Caco-2 (cell line): ENCODE measurements around the gene SRD5A2. TPM values are rescaled to one million over a fixed set of nuclear protein-coding genes. Genes with fewer than 3 reads are reported as not detected.

ENCODE experiments used
- BruUV-seq: library from RNA; stranded (reverse); fragments of 400-500 nt; replicated peaks from 2 replicates; lab custom pipeline; 2021; lab: Mats Ljungman, UMichigan
- CTCF ChIA-PET: fragments of 300-600 bp; sonication (Branson Sonifier 250); formaldehyde crosslinking; loops from one replicate; lab custom pipeline; 2022; ENCODE audit warnings: antibody characterized with exemption; lab: Charles Lee
- POLR2A ChIA-PET: fragments of 300-600 bp; sonication (Branson Sonifier 250); formaldehyde crosslinking; loops from one replicate; lab custom pipeline; 2022; ENCODE audit warnings: antibody characterized with exemption; lab: Charles Lee
- DNase-seq, 2 experiments: peaks; one replicate each; pipeline versions ENCODE4 v3.0.0 to v3.0.0-alpha.2; 2020 to 2022
- H3K27me3 ChIP-seq: replicated peaks from 2 replicates; pipeline ENCODE4 v1.6.0; 2011; ENCODE audit warnings: low read length; ENCODE audit not compliant: control insufficient read depth, insufficient read depth
- H3K36me3 ChIP-seq: 2 replicates; pipeline ENCODE4 v1.5.1; 2011; ENCODE audit warnings: low read length; ENCODE audit not compliant: control insufficient read depth, insufficient read depth
- H3K4me1 ChIP-seq: fragments of 250-450 bp; sonication (Bioruptor Pico); 2 replicates; pipeline ENCODE4 v1.5.1; 2020; ENCODE audit warnings: mild to moderate bottlenecking
- H3K4me3 ChIP-seq: 2 replicates; pipeline ENCODE4 v1.5.1; 2011; ENCODE audit warnings: low read depth, mild to moderate bottlenecking, control low read depth, low read length
- H3K9me3 ChIP-seq: fragments of 250-450 bp; sonication (Bioruptor Pico); 2 replicates; pipeline ENCODE4 v1.5.1; 2020; ENCODE audit warnings: mild to moderate bottlenecking, moderate library complexity
- H3K27ac Mint-ChIP-seq: one replicate; pipeline ENCODE4 v1.8.0; 2022; ENCODE audit warnings: mixed read lengths; ENCODE audit not compliant: unreplicated experiment
- H3K27me3 Mint-ChIP-seq: one replicate; pipeline ENCODE4 v1.8.0; 2022; ENCODE audit warnings: mixed read lengths; ENCODE audit not compliant: insufficient read depth, unreplicated experiment
- H3K36me3 Mint-ChIP-seq: one replicate; pipeline ENCODE4 v1.8.0; 2022; ENCODE audit warnings: mild to moderate bottlenecking, mixed read lengths; ENCODE audit not compliant: insufficient read depth, unreplicated experiment
- H3K4me1 Mint-ChIP-seq: one replicate; pipeline ENCODE4 v1.8.0; 2022; ENCODE audit warnings: low read depth, mixed read lengths; ENCODE audit not compliant: unreplicated experiment
- H3K4me3 Mint-ChIP-seq: one replicate; pipeline ENCODE4 v1.8.0; 2022; ENCODE audit warnings: mild to moderate bottlenecking, moderate library complexity, mixed read lengths; ENCODE audit not compliant: unreplicated experiment
- H3K9me3 Mint-ChIP-seq: one replicate; pipeline ENCODE4 v1.8.0; 2022; ENCODE audit warnings: mixed read lengths; ENCODE audit not compliant: unreplicated experiment
- intact Hi-C: fragments of 100-400 bp; cut with micrococcal nuclease; formaldehyde crosslinking; loops from one replicate; pipeline ENCODE4 v1.10.0; 2022; ENCODE audit not compliant: unreplicated experiment
- total RNA-seq: library from RNA; stranded (reverse); gene quantifications from 2 replicates; pipeline ENCODE4 v1.2.3, GENCODE V29; 2022
- TF ChIP-seq, protein P1 (sequence below), 2 experiments: fragments of 200-600 bp in 1 of 2; IDR thresholded peaks; 1 replicate in 1 of 2; 2 replicates in 1 of 2; pipeline versions ENCODE4 v1.5.1 to v1.8.0; 2011 to 2022; ENCODE audit warnings: antibody characterized with exemption in 1 of 2, control low read depth in 1 of 2, inconsistent platforms in 1 of 2, low read depth in 1 of 2, low read length in 1 of 2, mild to moderate bottlenecking in 1 of 2, moderate library complexity in 1 of 2; ENCODE audit not compliant: insufficient read depth in 1 of 2, severe bottlenecking in 1 of 2, unreplicated experiment in 1 of 2

The SRD5A2 gene
- total RNA-seq, 1 experiment from 2014 or later, result not detected

DNA sequence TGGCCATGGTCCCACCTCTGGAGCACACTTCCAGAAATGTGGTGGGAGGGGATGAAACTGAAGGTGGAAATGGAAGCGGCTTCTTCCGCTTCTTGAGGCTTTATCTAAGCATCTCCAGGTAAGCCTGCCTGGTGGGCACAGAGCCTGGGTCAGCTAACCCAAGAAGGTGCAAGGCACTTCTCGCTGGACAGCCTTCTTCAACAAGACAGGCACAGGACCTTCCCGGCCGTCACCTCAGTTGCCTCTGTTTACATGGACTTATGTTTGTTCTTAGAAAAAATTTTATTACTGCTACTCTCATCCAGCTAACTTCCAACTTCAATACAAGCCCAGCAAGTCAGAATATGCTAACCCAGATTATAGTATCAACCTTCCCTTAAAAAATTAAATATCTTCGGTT, 51.9 kb downstream of the SRD5A2 start:
- ChIA-PET POLR2A (no interaction called here), CTCF (no interaction called here)
- no peak overlapping the region for H3K4me3 ChIP-seq
- H3K27ac Mint-ChIP-seq, result no peak overlapping the region
- no peaks in the 10 kb centered on the region for H3K9me3 ChIP-seq
- no peaks in the 10 kb centered on the region for H3K9me3 Mint-ChIP-seq
- H3K27me3 Mint-ChIP-seq, result peaks cover 11% of the 10 kb centered on the region
- no peaks in the 10 kb centered on the region for H3K36me3 Mint-ChIP-seq
- H3K4me1 Mint-ChIP-seq, result no peaks in the 10 kb centered on the region
- BruUV-seq, result no TSS peak
- no peak overlapping the region for H3K4me3 Mint-ChIP-seq
- TF ChIP-seq, protein P1, sequence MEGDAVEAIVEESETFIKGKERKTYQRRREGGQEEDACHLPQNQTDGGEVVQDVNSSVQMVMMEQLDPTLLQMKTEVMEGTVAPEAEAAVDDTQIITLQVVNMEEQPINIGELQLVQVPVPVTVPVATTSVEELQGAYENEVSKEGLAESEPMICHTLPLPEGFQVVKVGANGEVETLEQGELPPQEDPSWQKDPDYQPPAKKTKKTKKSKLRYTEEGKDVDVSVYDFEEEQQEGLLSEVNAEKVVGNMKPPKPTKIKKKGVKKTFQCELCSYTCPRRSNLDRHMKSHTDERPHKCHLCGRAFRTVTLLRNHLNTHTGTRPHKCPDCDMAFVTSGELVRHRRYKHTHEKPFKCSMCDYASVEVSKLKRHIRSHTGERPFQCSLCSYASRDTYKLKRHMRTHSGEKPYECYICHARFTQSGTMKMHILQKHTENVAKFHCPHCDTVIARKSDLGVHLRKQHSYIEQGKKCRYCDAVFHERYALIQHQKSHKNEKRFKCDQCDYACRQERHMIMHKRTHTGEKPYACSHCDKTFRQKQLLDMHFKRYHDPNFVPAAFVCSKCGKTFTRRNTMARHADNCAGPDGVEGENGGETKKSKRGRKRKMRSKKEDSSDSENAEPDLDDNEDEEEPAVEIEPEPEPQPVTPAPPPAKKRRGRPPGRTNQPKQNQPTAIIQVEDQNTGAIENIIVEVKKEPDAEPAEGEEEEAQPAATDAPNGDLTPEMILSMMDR (IDR thresholded peaks at IDR 0.05; ENCODE audit: insufficient read depth in 1 of 2, low read depth in 1 of 2, low read length in 1 of 2, severe bottlenecking in 1 of 2, unreplicated experiment in 1 of 2), result no peak
- H3K36me3 ChIP-seq, result no peaks in the 10 kb centered on the region
- no peak for DNase-seq
- no peaks in the 10 kb centered on the region for H3K4me1 ChIP-seq
- intact Hi-C loops, result no loop called here
- H3K27me3 ChIP-seq, result no peaks in the 10 kb centered on the region

DNA sequence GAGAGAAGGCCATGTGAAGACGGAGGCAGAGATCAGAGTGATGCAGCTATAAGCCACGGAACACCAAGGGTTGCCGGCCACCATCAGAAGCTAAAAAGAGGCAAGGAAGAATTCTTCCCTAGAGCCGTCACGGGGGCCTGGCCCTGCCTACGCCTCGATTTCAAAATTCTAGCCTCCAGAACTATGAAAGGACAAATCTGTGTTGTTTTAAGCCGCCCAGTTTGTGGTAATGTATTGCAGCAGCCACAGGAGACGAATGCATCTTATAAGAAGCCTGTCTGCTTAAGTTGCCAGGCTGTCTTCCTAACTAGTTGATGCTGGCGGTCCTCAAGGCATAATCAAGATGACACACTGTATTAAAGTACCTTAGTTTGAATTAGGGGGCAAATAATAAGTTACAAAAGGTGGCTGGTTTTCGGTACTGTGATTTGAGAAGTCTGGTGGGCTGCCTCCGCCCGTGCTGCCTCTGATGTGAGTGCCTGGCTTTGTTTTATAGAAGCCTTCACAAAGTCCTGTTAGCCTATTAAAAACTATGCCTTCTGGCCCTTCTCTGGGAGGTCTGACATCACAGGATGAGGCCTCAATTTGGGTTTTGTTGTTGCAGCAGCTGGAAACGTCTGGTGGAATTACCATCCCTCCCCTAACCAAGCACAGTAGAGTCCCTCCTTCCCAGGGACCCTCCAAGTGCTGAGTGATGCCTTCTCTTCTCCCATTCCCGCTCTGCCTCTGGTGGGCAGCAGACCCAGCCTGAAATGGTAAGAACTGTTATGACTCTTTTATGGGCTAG, 53.6 kb downstream of the SRD5A2 start:
- CTCF ChIA-PET, result no interaction called here
- no peak overlapping the region for H3K4me3 Mint-ChIP-seq
- POLR2A ChIA-PET, result no interaction called here
- no peaks in the 10 kb centered on the region for H3K4me1 ChIP-seq
- DNase-seq, result no peak
- H3K4me3 ChIP-seq, result no peak overlapping the region
- no peaks in the 10 kb centered on the region for H3K9me3 ChIP-seq
- peaks cover 7% of the 10 kb centered on the region for H3K27me3 Mint-ChIP-seq
- H3K4me1 Mint-ChIP-seq, result no peaks in the 10 kb centered on the region
- H3K36me3 Mint-ChIP-seq, result no peaks in the 10 kb centered on the region
- TF ChIP-seq, protein P1 (IDR thresholded peaks at IDR 0.05; ENCODE audit: insufficient read depth in 1 of 2, low read depth in 1 of 2, low read length in 1 of 2, severe bottlenecking in 1 of 2, unreplicated experiment in 1 of 2), result no peak
- H3K27ac Mint-ChIP-seq, result no peak overlapping the region
- no peaks in the 10 kb centered on the region for H3K36me3 ChIP-seq
- intact Hi-C loops, result no loop called here
- no TSS peak for BruUV-seq
- H3K9me3 Mint-ChIP-seq, result no peaks in the 10 kb centered on the region
- H3K27me3 ChIP-seq, result no peaks in the 10 kb centered on the region

DNA sequence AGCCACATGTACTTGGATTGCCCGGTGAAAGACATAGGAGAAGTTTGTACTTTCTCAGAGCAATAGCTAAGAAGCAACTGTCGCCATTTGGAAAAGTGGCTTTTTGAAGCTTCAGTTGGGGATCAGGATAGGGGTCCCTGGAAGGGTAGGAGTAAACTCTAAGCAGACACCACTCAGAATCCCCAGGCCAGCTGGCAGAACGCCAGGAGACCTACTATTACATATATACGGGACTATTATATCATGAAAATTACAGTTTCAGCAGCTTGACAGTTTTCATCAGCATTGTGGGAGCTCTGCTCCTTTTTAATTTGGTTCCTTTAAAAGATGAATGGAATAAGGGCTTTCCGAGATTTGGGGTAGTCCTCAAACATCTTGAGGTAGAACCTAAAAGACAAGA, 54.9 kb downstream of the SRD5A2 start:
- Histone ChIP-seq H3K4me3 (no peak overlapping the region), H3K27me3 (no peaks in the 10 kb centered on the region), H3K4me1 (no peaks in the 10 kb centered on the region), H3K9me3 (no peaks in the 10 kb centered on the region), H3K36me3 (no peaks in the 10 kb centered on the region)
- Mint-ChIP-seq H3K27ac (no peak overlapping the region), H3K27me3 (peaks cover 6% of the 10 kb centered on the region), H3K9me3 (no peaks in the 10 kb centered on the region), H3K4me3 (no peak overlapping the region), H3K4me1 (no peaks in the 10 kb centered on the region), H3K36me3 (no peaks in the 10 kb centered on the region)
- ChIA-PET POLR2A (no interaction called here), CTCF (no interaction called here)
- no TSS peak for BruUV-seq
- intact Hi-C loops, result no loop called here
- DNase-seq, result no peak
- TF ChIP-seq, protein P1 (IDR thresholded peaks at IDR 0.05; ENCODE audit: insufficient read depth in 1 of 2, low read depth in 1 of 2, low read length in 1 of 2, severe bottlenecking in 1 of 2, unreplicated experiment in 1 of 2), result no peak
